Prostate gland (tissue), 2 donors: ENCODE results near the gene TMEM161B. TPM values are rescaled to one million over a fixed set of nuclear protein-coding genes. Genes with fewer than 3 reads are reported as not detected.

Experiments
- DNase-seq: peaks from one replicate; pipeline ENCODE4 v3.0.0-alpha.2; 2019; ENCODE audit warnings: low spot score
- H3K27ac ChIP-seq, 2 donors: fragments of 200-600 bp; sonication (generic); 2 replicates each; pipeline ENCODE4 v1.5.1; 2017 to 2019
- H3K27me3 ChIP-seq: fragments of 200-600 bp; sonication (generic); replicated peaks from 2 replicates; pipeline ENCODE4 v1.5.1; 2019; ENCODE audit not compliant: insufficient read depth
- H3K36me3 ChIP-seq, 2 donors: fragments of 200-600 bp; sonication (generic); 1 replicate in 1 of 2; 2 replicates in 1 of 2; pipeline versions ENCODE4 v1.5.1 to v1.8.1; 2017 to 2019
- H3K4me1 ChIP-seq: fragments of 200-600 bp; sonication (generic); replicated peaks from 2 replicates; pipeline ENCODE4 v1.5.1; 2019
- H3K4me3 ChIP-seq, 2 donors: fragments of 200-600 bp; sonication (generic); 2 replicates each; pipeline ENCODE4 v1.5.1; 2017 to 2019
- H3K9me3 ChIP-seq: fragments of 200-600 bp; sonication (generic); 2 replicates; pipeline ENCODE4 v1.5.1; 2017
- POLR2A ChIP-seq: fragments of 450-650 bp; IDR thresholded peaks from one replicate; pipeline ENCODE4 v1.6.1; 2016; ENCODE audit warnings: antibody characterized with exemption, mild to moderate bottlenecking
- POLR2AphosphoS5 ChIP-seq: sonication (generic); formaldehyde crosslinking; IDR thresholded peaks from one replicate; pipeline ENCODE4 v1.6.1; 2017; ENCODE audit warnings: antibody characterized with exemption
- WGBS: methylation state at CpG from one replicate; pipeline ENCODE4 v1.1.5; 2018; 5-methylcytosine and 5-hydroxymethylcytosine counted together
- intact Hi-C: fragments of 100-400 bp; cut with DNase I; formaldehyde crosslinking; loops from one replicate; pipeline ENCODE4 v1.14.2; 2022
- total RNA-seq, 2 donors: library from RNA; depleted of rRNA; stranded (reverse); fragments of >200 nt; gene quantifications; one replicate each; pipeline ENCODE4 v1.1.0, GENCODE V29; 2016
- TF ChIP-seq, protein P1 (sequence below), 4 experiments: fragments of 200-600 bp in 2 of 4; fragments of 450-650 bp in 2 of 4; sonication (generic) in 2 of 4; IDR thresholded peaks; 1 replicate in 3 of 4; 2 replicates in 1 of 4; pipeline ENCODE4 v1.5.1; 2016 to 2019; ENCODE audit warnings: antibody characterized with exemption in 4 of 4, mild to moderate bottlenecking in 2 of 4, moderate library complexity in 2 of 4

The TMEM161B gene
- total RNA-seq, 2 donors from 2014 or later: 16.2 to 17.0 TPM

DNA sequence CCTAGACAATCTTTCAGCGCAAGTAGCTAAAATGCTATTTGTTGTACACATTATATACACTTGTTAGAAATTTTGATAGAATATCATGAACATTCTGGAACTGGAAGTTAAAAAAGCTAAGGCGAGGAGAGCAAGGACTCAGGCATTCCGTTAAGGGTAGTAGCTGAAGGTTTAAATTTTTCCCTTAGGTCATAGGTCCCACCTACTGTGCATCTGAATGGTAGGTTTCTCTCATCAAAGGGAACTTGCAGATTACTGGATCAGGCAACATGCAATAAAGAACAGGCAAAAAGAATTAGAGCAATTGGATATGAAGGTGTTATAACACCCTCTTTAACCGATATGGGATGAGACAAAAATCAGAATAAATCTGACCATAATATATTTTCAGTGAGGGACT is 32.8 kb downstream of the TMEM161B start:
- DNase-seq: no peak
- no peak overlapping the region for H3K4me3 ChIP-seq
- H3K27me3 ChIP-seq: no peaks in the 10 kb centered on the region
- intact Hi-C loops: no loop called here
- TF ChIP-seq, protein P1, sequence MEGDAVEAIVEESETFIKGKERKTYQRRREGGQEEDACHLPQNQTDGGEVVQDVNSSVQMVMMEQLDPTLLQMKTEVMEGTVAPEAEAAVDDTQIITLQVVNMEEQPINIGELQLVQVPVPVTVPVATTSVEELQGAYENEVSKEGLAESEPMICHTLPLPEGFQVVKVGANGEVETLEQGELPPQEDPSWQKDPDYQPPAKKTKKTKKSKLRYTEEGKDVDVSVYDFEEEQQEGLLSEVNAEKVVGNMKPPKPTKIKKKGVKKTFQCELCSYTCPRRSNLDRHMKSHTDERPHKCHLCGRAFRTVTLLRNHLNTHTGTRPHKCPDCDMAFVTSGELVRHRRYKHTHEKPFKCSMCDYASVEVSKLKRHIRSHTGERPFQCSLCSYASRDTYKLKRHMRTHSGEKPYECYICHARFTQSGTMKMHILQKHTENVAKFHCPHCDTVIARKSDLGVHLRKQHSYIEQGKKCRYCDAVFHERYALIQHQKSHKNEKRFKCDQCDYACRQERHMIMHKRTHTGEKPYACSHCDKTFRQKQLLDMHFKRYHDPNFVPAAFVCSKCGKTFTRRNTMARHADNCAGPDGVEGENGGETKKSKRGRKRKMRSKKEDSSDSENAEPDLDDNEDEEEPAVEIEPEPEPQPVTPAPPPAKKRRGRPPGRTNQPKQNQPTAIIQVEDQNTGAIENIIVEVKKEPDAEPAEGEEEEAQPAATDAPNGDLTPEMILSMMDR (IDR thresholded peaks at IDR 0.05): no peak
- TF ChIP-seq POLR2AphosphoS5 (no peak), POLR2A (no peak)
- H3K4me1 ChIP-seq: no peaks in the 10 kb centered on the region
- no peaks in the 10 kb centered on the region for H3K36me3 ChIP-seq
- no peak overlapping the region for H3K27ac ChIP-seq
- 89% methylated on average over 4 of the region's 4 CpGs for WGBS
- no peaks in the 10 kb centered on the region for H3K9me3 ChIP-seq

DNA sequence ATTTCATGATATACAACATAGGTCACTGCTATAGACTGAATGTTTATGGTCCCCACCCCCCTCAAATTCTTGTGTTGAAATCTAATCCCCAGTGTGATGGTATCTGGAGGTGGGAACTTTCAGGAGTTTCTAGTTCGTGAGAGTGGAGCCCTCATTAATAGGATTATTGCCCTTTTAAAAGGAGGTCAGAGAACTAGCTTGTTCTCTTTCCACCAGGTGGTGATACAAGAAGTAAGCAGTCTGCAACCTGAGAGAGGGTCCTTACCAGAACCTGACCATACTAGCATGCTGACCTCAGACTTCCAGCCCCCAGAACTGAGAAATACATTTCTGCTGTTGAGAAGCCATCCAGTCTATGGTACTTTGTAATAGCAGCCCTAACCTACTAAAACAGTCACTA is 33.3 kb downstream of the TMEM161B start:
- intact Hi-C loops: no loop called here
- H3K36me3 ChIP-seq: no peaks in the 10 kb centered on the region
- H3K4me1 ChIP-seq: no peaks in the 10 kb centered on the region
- no peak overlapping the region for H3K4me3 ChIP-seq
- no peaks in the 10 kb centered on the region for H3K27me3 ChIP-seq
- H3K27ac ChIP-seq: no peak overlapping the region
- no peak for DNase-seq
- WGBS: 70% methylated on average over 1 of the region's 1 CpG
- H3K9me3 ChIP-seq: no peaks in the 10 kb centered on the region
- TF ChIP-seq POLR2A: no peak
- no peak for TF ChIP-seq POLR2AphosphoS5
- TF ChIP-seq, protein P1 (IDR thresholded peaks at IDR 0.05): no peak

DNA sequence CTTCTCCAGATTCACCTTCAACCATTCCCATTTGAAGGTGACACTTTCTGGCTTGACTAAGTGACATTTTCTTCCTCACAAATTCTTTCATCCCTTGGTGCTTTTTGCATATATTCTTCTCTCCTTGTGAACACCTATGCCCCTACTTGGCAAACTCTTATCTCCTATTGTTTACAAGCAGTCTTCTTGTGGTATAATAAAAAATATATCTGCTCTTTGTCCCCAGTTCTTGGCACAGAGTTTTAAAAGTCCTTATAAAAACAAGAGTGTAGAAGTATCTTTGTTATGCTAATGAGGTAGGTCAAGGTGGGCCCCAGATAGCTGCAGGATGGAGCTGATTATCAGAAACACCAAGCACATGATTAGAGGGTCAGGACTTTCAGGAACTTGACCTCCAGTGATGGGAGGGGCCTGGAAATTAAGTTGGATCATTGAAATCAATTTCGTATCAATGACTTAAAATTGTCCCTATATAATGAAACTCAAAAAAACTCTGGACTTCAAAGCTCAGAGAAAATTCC is 38.0 kb downstream of the TMEM161B start:
- H3K4me3 ChIP-seq: no peak overlapping the region
- no peaks in the 10 kb centered on the region for H3K27me3 ChIP-seq
- H3K9me3 ChIP-seq: no peaks in the 10 kb centered on the region
- TF ChIP-seq POLR2AphosphoS5 (no peak), POLR2A (no peak)
- TF ChIP-seq, protein P1 (IDR thresholded peaks at IDR 0.05): no peak
- DNase-seq: no peak
- H3K4me1 ChIP-seq: no peaks in the 10 kb centered on the region
- intact Hi-C loops: no loop called here
- WGBS: 95% methylated on average over 1 of the region's 1 CpG
- no peak overlapping the region for H3K27ac ChIP-seq
- H3K36me3 ChIP-seq: no peaks in the 10 kb centered on the region

DNA sequence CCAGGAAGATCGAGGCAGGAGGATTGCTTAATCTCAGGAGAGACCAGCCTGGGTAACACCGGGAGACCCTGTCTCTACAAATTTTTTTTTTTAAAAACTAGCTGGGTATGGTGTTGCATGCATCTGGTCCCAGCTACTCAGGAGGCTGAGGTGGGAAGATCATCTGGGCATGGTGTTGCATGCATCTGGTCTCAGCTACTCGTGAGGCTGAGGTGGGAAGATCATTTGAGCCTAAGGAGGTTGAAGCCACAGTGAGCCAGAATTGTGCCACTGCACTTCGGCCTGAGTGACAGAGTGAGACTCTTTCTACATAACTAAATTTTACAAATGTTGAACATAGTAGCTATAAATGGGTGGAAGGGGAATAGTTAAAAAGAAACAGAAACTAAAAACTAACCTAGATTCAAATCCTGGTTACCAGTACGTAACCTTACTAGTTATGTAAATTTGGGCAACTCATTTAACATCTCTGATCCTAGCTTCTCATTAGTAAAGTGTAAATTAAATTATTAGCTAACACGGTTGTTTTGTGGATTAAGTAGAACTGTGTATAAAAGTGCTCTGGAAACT is 41.7 kb downstream of the TMEM161B start:
- Histone ChIP-seq H3K4me3 (no peak overlapping the region), H3K27ac (no peak overlapping the region), H3K36me3 (no peaks in the 10 kb centered on the region), H3K27me3 (no peaks in the 10 kb centered on the region), H3K4me1 (no peaks in the 10 kb centered on the region), H3K9me3 (no peaks in the 10 kb centered on the region)
- intact Hi-C loops: no loop called here
- 85% methylated on average over 6 of the region's 6 CpGs for WGBS
- no peak for DNase-seq
- TF ChIP-seq POLR2A (no peak), POLR2AphosphoS5 (no peak)
- TF ChIP-seq, protein P1 (IDR thresholded peaks at IDR 0.05): no peak

DNA sequence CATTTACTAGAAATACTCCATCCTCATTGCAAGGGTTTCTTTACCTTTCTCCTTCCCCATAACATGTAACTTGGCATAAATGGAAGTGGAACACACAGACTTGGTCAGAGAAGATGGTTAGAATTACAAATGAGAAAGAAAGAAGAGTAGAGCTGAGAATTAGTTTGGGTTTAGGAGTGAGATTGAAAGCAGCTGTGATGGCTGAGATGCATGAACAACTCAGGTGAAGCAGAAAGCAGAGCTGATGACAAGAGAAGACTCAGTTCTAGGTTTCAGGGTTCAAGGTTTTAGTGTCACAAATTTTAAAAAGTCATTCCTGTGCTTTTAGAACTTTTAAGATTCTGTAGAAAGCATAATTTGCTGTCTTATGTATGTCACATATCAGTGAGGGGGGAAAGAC is 54.0 kb downstream of the TMEM161B start:
- no peak for DNase-seq
- H3K27ac ChIP-seq: no peak overlapping the region
- H3K36me3 ChIP-seq: no peaks in the 10 kb centered on the region
- intact Hi-C loops: no loop called here
- no peaks in the 10 kb centered on the region for H3K9me3 ChIP-seq
- no peaks in the 10 kb centered on the region for H3K4me1 ChIP-seq
- H3K4me3 ChIP-seq: no peak overlapping the region
- TF ChIP-seq, protein P1 (IDR thresholded peaks at IDR 0.05): no peak
- no peak for TF ChIP-seq POLR2AphosphoS5
- no peak for TF ChIP-seq POLR2A
- H3K27me3 ChIP-seq: no peaks in the 10 kb centered on the region
